OCI-LY7 (cell line): ENCODE data around the gene MXRA8. TPM values are rescaled to one million over a fixed set of nuclear protein-coding genes. Genes with fewer than 3 reads are reported as not detected.

Experiments used
- BruUV-seq: library from RNA; stranded (reverse); fragments of 400-500 nt; replicated peaks from 2 replicates; lab custom pipeline; 2021; lab: Mats Ljungman, UMichigan
- CTCF ChIA-PET: fragments of 300-600 bp; sonication (Branson Sonifier 250); formaldehyde crosslinking; loops from one replicate; lab custom pipeline; 2022; ENCODE audit warnings: antibody characterized with exemption; ENCODE audit not compliant: unreplicated experiment; lab: Charles Lee
- POLR2A ChIA-PET: fragments of 300-600 bp; sonication (Branson Sonifier 250); formaldehyde crosslinking; loops from one replicate; lab custom pipeline; 2022; ENCODE audit warnings: antibody characterized with exemption; lab: Charles Lee
- DNase-seq: peaks from one replicate; pipeline ENCODE4 v3.0.0-alpha.2; 2015; ENCODE audit warnings: low spot score
- H2AFZ ChIP-seq: fragments of 200-600 bp; sonication (generic), shearing (Covaris generic); 2 replicates; pipeline ENCODE4 v1.6.1; 2014; ENCODE audit warnings: mild to moderate bottlenecking, antibody characterized with exemption, low read length, moderate library complexity
- H3K27ac ChIP-seq: fragments of 200-600 bp; sonication (generic); 2 replicates; pipeline ENCODE4 v1.5.1; 2014; ENCODE audit warnings: mixed run types, low read depth, mild to moderate bottlenecking, moderate library complexity, low read length, inconsistent platforms; ENCODE audit not compliant: poor library complexity, severe bottlenecking
- H3K36me3 ChIP-seq: fragments of 200-600 bp; sonication (generic); 2 replicates; pipeline ENCODE4 v1.6.1; 2014; ENCODE audit warnings: mild to moderate bottlenecking, antibody characterized with exemption, low read length, moderate library complexity, mixed read lengths; ENCODE audit not compliant: insufficient read depth
- H3K4me1 ChIP-seq: fragments of 200-600 bp; sonication (generic); 2 replicates; pipeline ENCODE4 v1.5.1; 2014; ENCODE audit warnings: mild to moderate bottlenecking, low read length; ENCODE audit not compliant: insufficient read depth, poor library complexity, severe bottlenecking
- H3K4me2 ChIP-seq: fragments of 200-600 bp; sonication (generic); 2 replicates; pipeline ENCODE4 v1.6.1; 2014; ENCODE audit warnings: mild to moderate bottlenecking, low read length
- H3K4me3 ChIP-seq: fragments of 200-600 bp; sonication (generic); 2 replicates; pipeline ENCODE4 v1.5.1; 2014; ENCODE audit warnings: mild to moderate bottlenecking, low read depth, low read length; ENCODE audit not compliant: poor library complexity, severe bottlenecking
- H3K79me2 ChIP-seq: fragments of 200-600 bp; sonication (generic); 2 replicates; pipeline ENCODE4 v1.6.1; 2016; ENCODE audit warnings: low read depth, mild to moderate bottlenecking, low read length, moderate library complexity, mixed read lengths; ENCODE audit not compliant: insufficient read depth
- H3K9me2 ChIP-seq: fragments of 200-600 bp; sonication (generic); 2 replicates; pipeline ENCODE4 v1.6.1; 2016; ENCODE audit warnings: mild to moderate bottlenecking, low read length, mixed read lengths; ENCODE audit not compliant: insufficient read depth
- H3K9me3 ChIP-seq: fragments of 200-600 bp; sonication (generic); 2 replicates; pipeline ENCODE4 v1.6.1; 2014; ENCODE audit warnings: mild to moderate bottlenecking, mixed run types, low read length, mixed read lengths
- H4K20me1 ChIP-seq: fragments of 200-600 bp; sonication (generic); 2 replicates; pipeline ENCODE4 v1.6.1; 2014; ENCODE audit warnings: mild to moderate bottlenecking, antibody characterized with exemption, low read length, moderate library complexity, mixed read lengths; ENCODE audit not compliant: insufficient read depth
- EZH2phosphoT487 ChIP-seq: fragments of 200-600 bp; sonication (generic); IDR thresholded peaks from 2 replicates; pipeline ENCODE4 v1.6.1; 2018; ENCODE audit warnings: low read depth, borderline replicate concordance, mild to moderate bottlenecking, mixed run types, antibody characterized with exemption, low read length, moderate library complexity, mixed read lengths
- intact Hi-C: fragments of 100-400 bp; cut with micrococcal nuclease; formaldehyde crosslinking; loops from one replicate; pipeline ENCODE4 v1.10.0; 2022; ENCODE audit not compliant: unreplicated experiment
- microRNA-seq: library from miRNA; unstranded; fragments of <30 nt; microRNA quantifications from one replicate; pipeline ENCODE4 v1.2.0, GENCODE V29; 2022; ENCODE audit warnings: borderline replicate concordance
- total RNA-seq, 2 experiments: library from RNA; depleted of rRNA in 1 of 2; stranded (reverse); fragments of >200 nt in 1 of 2; shearing (Covaris generic) in 1 of 2; gene quantifications; 2 replicates each; pipeline ENCODE4 v1.2.3, GENCODE V29; 2014 to 2022
- TF ChIP-seq, protein P1 (sequence below): fragments of 200-600 bp; sonication (generic); conservative IDR thresholded peaks from 2 replicates; pipeline ENCODE4 v1.5.1; 2014; ENCODE audit warnings: mild to moderate bottlenecking, antibody characterized with exemption, low read length, moderate library complexity, mixed read lengths

MXRA8 gene
- total RNA-seq, 2 experiments from 2014 or later = not detected

DNA sequence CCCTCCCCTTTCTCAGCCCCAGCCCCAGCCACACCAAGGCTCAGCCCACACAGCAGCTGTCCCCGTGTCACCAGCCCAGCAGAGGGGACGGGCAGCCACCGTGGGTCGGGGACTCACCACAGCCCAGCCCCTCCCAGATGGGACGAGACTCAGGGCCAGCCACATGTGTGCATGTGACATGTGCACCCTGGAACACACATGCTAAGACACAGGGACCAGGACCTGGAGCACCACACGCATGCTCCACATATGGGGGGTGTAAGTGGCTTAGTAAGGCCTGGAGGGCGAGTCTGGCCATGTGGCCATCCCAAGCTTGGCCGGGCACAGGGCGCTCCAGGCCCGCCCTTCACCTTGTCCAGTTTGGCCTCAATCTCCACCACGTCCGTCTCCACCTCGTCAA, 54.6 kb downstream of the MXRA8 start:
- H3K36me3 ChIP-seq = no peaks in the 10 kb centered on the region
- peaks cover 25% of the 10 kb centered on the region for H3K4me1 ChIP-seq
- no peaks in the 10 kb centered on the region for H3K79me2 ChIP-seq
- TF ChIP-seq, protein P1, sequence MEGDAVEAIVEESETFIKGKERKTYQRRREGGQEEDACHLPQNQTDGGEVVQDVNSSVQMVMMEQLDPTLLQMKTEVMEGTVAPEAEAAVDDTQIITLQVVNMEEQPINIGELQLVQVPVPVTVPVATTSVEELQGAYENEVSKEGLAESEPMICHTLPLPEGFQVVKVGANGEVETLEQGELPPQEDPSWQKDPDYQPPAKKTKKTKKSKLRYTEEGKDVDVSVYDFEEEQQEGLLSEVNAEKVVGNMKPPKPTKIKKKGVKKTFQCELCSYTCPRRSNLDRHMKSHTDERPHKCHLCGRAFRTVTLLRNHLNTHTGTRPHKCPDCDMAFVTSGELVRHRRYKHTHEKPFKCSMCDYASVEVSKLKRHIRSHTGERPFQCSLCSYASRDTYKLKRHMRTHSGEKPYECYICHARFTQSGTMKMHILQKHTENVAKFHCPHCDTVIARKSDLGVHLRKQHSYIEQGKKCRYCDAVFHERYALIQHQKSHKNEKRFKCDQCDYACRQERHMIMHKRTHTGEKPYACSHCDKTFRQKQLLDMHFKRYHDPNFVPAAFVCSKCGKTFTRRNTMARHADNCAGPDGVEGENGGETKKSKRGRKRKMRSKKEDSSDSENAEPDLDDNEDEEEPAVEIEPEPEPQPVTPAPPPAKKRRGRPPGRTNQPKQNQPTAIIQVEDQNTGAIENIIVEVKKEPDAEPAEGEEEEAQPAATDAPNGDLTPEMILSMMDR = no peak
- TF ChIP-seq EZH2phosphoT487 = no peak
- intact Hi-C loops = no loop called here
- H2AFZ ChIP-seq = no peak overlapping the region
- ChIA-PET POLR2A (interaction anchor here (0.7 kb wide), 1 partner anchor 22 kb away, joined by 3 read pairs; no protein-coding TSS in a partner anchor), CTCF (no interaction called here)
- no peak overlapping the region for H3K4me2 ChIP-seq
- H3K4me3 ChIP-seq = no peak overlapping the region
- H3K27ac ChIP-seq = no peak overlapping the region
- no peaks in the 10 kb centered on the region for H4K20me1 ChIP-seq
- no peaks in the 10 kb centered on the region for H3K9me3 ChIP-seq
- no peak for DNase-seq
- no peaks in the 10 kb centered on the region for H3K9me2 ChIP-seq
- BruUV-seq = no TSS peak

DNA sequence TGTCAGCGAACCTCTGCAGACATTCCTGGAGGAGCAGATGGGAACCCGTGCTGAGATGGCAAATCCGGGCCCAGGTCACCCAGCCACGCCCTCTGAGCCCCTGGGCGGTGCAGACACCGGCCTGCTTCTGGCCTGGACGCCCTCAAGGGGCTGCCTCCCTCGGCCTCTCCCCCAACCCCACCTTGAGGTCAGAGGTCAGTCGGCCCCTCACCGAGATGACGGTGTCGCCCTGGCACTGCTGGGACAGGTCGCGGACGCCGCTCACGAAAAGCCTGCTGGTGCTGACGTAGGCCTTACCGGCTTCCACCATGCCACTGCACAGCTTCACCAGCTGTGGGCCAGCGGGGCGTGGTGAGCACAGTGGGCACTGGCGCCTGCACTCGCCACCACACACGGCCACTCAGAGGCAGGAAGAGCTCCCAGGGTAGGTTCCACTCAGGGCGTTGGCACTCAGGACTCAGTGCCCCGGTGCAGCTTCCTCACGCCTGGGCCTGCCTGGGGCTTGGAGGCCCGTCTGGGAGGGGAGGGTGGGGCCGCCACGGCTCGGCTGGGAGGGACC, 55.3 kb downstream of the MXRA8 start:
- peaks cover 25% of the 10 kb centered on the region for H3K4me1 ChIP-seq
- no peak overlapping the region for H3K27ac ChIP-seq
- no peaks in the 10 kb centered on the region for H3K79me2 ChIP-seq
- POLR2A ChIA-PET = interaction anchor here (0.7 kb wide), 1 partner anchor 21 kb away, joined by 3 read pairs; no protein-coding TSS in a partner anchor
- intact Hi-C loops = no loop called here
- H3K4me2 ChIP-seq = no peak overlapping the region
- no peak for DNase-seq
- no peaks in the 10 kb centered on the region for H4K20me1 ChIP-seq
- TF ChIP-seq EZH2phosphoT487 = no peak
- TF ChIP-seq, protein P1 = no peak
- no TSS peak for BruUV-seq
- no peaks in the 10 kb centered on the region for H3K9me2 ChIP-seq
- CTCF ChIA-PET = interaction anchor here (0.5 kb wide), 1 partner anchor 1121 kb away, joined by 3 read pairs; no protein-coding TSS in a partner anchor
- no peaks in the 10 kb centered on the region for H3K9me3 ChIP-seq
- no peak overlapping the region for H3K4me3 ChIP-seq
- no peaks in the 10 kb centered on the region for H3K36me3 ChIP-seq
- H2AFZ ChIP-seq = no peak overlapping the region

Small RNAs within 50 kb of the gene (microRNA-seq; reads per million reads assigned to microRNA genes)
- gene MIR6727 (6.8 reads per million), gene MIR6808 (not detected)

Other genes with a start within 250 kb of the MXRA8 start
- 13.1 and 27.6 TPM in 2 replicates for gene C1orf159, start 242.5 kb downstream of the MXRA8 start, total RNA-seq (2014; rRNA removed; shearing (Covaris generic))
- gene C1orf159, start 242.5 kb downstream of the MXRA8 start, total RNA-seq (2022) = 24.1 and 24.5 TPM in 2 replicates
- gene TTLL10, start 184.7 kb downstream of the MXRA8 start, total RNA-seq (2014; rRNA removed; shearing (Covaris generic)) = not detected in 2 replicates
- not detected in 2 replicates for gene TTLL10, start 184.7 kb downstream of the MXRA8 start, total RNA-seq (2022)
- not detected in 2 replicates for gene TNFRSF18, start 152.0 kb downstream of the MXRA8 start, total RNA-seq (2014; rRNA removed; shearing (Covaris generic))
- not detected in 2 replicates for gene TNFRSF18, start 152.0 kb downstream of the MXRA8 start, total RNA-seq (2022)
- not detected in 2 replicates for gene TNFRSF4, start 144.4 kb downstream of the MXRA8 start, total RNA-seq (2014; rRNA removed; shearing (Covaris generic))
- gene TNFRSF4, start 144.4 kb downstream of the MXRA8 start, total RNA-seq (2022) = 1.1 and 1.4 TPM in 2 replicates
- gene SDF4, start 126.6 kb downstream of the MXRA8 start, total RNA-seq (2014; rRNA removed; shearing (Covaris generic)) = 44.2 and 47.7 TPM in 2 replicates
- 82.8 and 85.7 TPM in 2 replicates for gene SDF4, start 126.6 kb downstream of the MXRA8 start, total RNA-seq (2022)
- 36.2 and 37.7 TPM in 2 replicates for gene B3GALT6, start 126.3 kb downstream of the MXRA8 start, total RNA-seq (2014; rRNA removed; shearing (Covaris generic))
- gene B3GALT6, start 126.3 kb downstream of the MXRA8 start, total RNA-seq (2022) = 25.0 and 27.1 TPM in 2 replicates
- gene C1QTNF12, start 111.8 kb downstream of the MXRA8 start, total RNA-seq (2014; rRNA removed; shearing (Covaris generic)) = 0.49 and 1.8 TPM in 2 replicates
- 6.1 and 7.0 TPM in 2 replicates for gene C1QTNF12, start 111.8 kb downstream of the MXRA8 start, total RNA-seq (2022)
- 61.6 and 69.2 TPM in 2 replicates for gene UBE2J2, start 84.7 kb downstream of the MXRA8 start, total RNA-seq (2014; rRNA removed; shearing (Covaris generic))
- gene UBE2J2, start 84.7 kb downstream of the MXRA8 start, total RNA-seq (2022) = 87.0 and 88.7 TPM in 2 replicates
- 3.9 and 6.2 TPM in 2 replicates for gene SCNN1D, start 78.1 kb downstream of the MXRA8 start, total RNA-seq (2014; rRNA removed; shearing (Covaris generic))
- 11.3 and 12.7 TPM in 2 replicates for gene SCNN1D, start 78.1 kb downstream of the MXRA8 start, total RNA-seq (2022)
- gene ACAP3, start 50.6 kb downstream of the MXRA8 start, total RNA-seq (2014; rRNA removed; shearing (Covaris generic)) = 26.3 and 26.8 TPM in 2 replicates
- gene ACAP3, start 50.6 kb downstream of the MXRA8 start, total RNA-seq (2022) = 47.6 and 47.7 TPM in 2 replicates
- 41.8 and 57.1 TPM in 2 replicates for gene PUSL1, start 50.0 kb downstream of the MXRA8 start, total RNA-seq (2014; rRNA removed; shearing (Covaris generic))
- 31.3 and 32.2 TPM in 2 replicates for gene PUSL1, start 50.0 kb downstream of the MXRA8 start, total RNA-seq (2022)
- 128 and 142 TPM in 2 replicates for gene INTS11, start 33.9 kb downstream of the MXRA8 start, total RNA-seq (2014; rRNA removed; shearing (Covaris generic))
- gene INTS11, start 33.9 kb downstream of the MXRA8 start, total RNA-seq (2022) = 146 and 162 TPM in 2 replicates
- gene CPTP, start 33.8 kb downstream of the MXRA8 start, total RNA-seq (2014; rRNA removed; shearing (Covaris generic)) = 16.6 and 18.5 TPM in 2 replicates
- 20.3 and 20.6 TPM in 2 replicates for gene CPTP, start 33.8 kb downstream of the MXRA8 start, total RNA-seq (2022)
- gene TAS1R3, start 27.3 kb downstream of the MXRA8 start, total RNA-seq (2014; rRNA removed; shearing (Covaris generic)) = 0.41 and 1.1 TPM in 2 replicates
- 0.99 and 1.2 TPM in 2 replicates for gene TAS1R3, start 27.3 kb downstream of the MXRA8 start, total RNA-seq (2022)
- 41.7 and 47.1 TPM in 2 replicates for gene DVL1, start 9.1 kb downstream of the MXRA8 start, total RNA-seq (2014; rRNA removed; shearing (Covaris generic))
- 27.8 and 30.7 TPM in 2 replicates for gene DVL1, start 9.1 kb downstream of the MXRA8 start, total RNA-seq (2022)
- 156 and 163 TPM in 2 replicates for gene AURKAIP1, start 16.7 kb upstream of the MXRA8 start, total RNA-seq (2014; rRNA removed; shearing (Covaris generic))
- gene AURKAIP1, start 16.7 kb upstream of the MXRA8 start, total RNA-seq (2022) = 145 and 172 TPM in 2 replicates
- gene CCNL2, start 40.8 kb upstream of the MXRA8 start, total RNA-seq (2014; rRNA removed; shearing (Covaris generic)) = 297 and 307 TPM in 2 replicates
- 213 and 238 TPM in 2 replicates for gene CCNL2, start 40.8 kb upstream of the MXRA8 start, total RNA-seq (2022)
- gene MRPL20, start 48.7 kb upstream of the MXRA8 start, total RNA-seq (2014; rRNA removed; shearing (Covaris generic)) = 165 and 196 TPM in 2 replicates
- gene MRPL20, start 48.7 kb upstream of the MXRA8 start, total RNA-seq (2022) = 116 and 143 TPM in 2 replicates
- not detected in 2 replicates for gene ANKRD65, start 62.7 kb upstream of the MXRA8 start, total RNA-seq (2014; rRNA removed; shearing (Covaris generic))
- not detected in 2 replicates for gene ANKRD65, start 62.7 kb upstream of the MXRA8 start, total RNA-seq (2022)
- not detected in 2 replicates for gene VWA1, start 77.1 kb upstream of the MXRA8 start, total RNA-seq (2014; rRNA removed; shearing (Covaris generic))
- not detected in 2 replicates for gene VWA1, start 77.1 kb upstream of the MXRA8 start, total RNA-seq (2022)
- 1.6 TPM in 1 of 2 replicates, not detected in the other for gene ATAD3C, start 91.1 kb upstream of the MXRA8 start, total RNA-seq (2014; rRNA removed; shearing (Covaris generic))
- gene ATAD3C, start 91.1 kb upstream of the MXRA8 start, total RNA-seq (2022) = 2.1 and 3.0 TPM in 2 replicates
- gene ATAD3B, start 113.2 kb upstream of the MXRA8 start, total RNA-seq (2014; rRNA removed; shearing (Covaris generic)) = 43.8 and 54.9 TPM in 2 replicates
- 54.3 and 62.4 TPM in 2 replicates for gene ATAD3B, start 113.2 kb upstream of the MXRA8 start, total RNA-seq (2022)
- 79.9 and 81.9 TPM in 2 replicates for gene ATAD3A, start 153.6 kb upstream of the MXRA8 start, total RNA-seq (2014; rRNA removed; shearing (Covaris generic))
- gene ATAD3A, start 153.6 kb upstream of the MXRA8 start, total RNA-seq (2022) = 83.3 and 88.6 TPM in 2 replicates
- 0.64 and 0.76 TPM in 2 replicates for gene TMEM240, start 182.1 kb upstream of the MXRA8 start, total RNA-seq (2014; rRNA removed; shearing (Covaris generic))
- gene TMEM240, start 182.1 kb upstream of the MXRA8 start, total RNA-seq (2022) = 2.1 and 2.7 TPM in 2 replicates
- gene SSU72, start 216.3 kb upstream of the MXRA8 start, total RNA-seq (2014; rRNA removed; shearing (Covaris generic)) = 97.7 and 101 TPM in 2 replicates
- gene SSU72, start 216.3 kb upstream of the MXRA8 start, total RNA-seq (2022) = 141 and 149 TPM in 2 replicates
- 2.7 and 3.1 TPM in 2 replicates for gene FNDC10, start 241.6 kb upstream of the MXRA8 start, total RNA-seq (2014; rRNA removed; shearing (Covaris generic))
- gene FNDC10, start 241.6 kb upstream of the MXRA8 start, total RNA-seq (2022) = 1.3 and 2.7 TPM in 2 replicates